ENCODE measurements around the gene ITIH3. TPM values are rescaled to one million over a fixed set of nuclear protein-coding genes. Genes with fewer than 3 reads are reported as not detected.

Gene ITIH3
- total RNA-seq, 1 experiment from 2014 or later: not detected

DNA sequence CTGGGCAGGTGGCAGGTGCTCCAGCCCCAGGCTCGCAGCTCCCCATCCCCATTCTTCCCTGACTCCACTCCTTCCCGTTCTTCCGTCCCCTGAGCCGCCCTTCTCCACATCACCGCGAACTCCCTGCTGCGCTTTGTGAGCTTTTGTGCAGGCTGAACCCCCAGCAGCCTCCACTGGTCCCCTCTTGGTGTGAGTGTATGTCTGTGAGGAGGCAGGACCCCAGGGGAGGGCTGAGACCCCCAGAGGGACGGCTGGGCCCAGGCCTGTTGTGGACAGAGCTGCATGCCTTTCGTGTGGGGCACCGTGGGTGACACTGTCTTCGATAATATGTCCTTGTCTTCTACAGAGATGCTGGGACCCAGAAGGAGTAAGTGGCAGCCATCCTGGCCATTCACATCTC is 7.3 kb upstream of the ITIH3 start:
- TF ChIP-seq, protein P1, sequence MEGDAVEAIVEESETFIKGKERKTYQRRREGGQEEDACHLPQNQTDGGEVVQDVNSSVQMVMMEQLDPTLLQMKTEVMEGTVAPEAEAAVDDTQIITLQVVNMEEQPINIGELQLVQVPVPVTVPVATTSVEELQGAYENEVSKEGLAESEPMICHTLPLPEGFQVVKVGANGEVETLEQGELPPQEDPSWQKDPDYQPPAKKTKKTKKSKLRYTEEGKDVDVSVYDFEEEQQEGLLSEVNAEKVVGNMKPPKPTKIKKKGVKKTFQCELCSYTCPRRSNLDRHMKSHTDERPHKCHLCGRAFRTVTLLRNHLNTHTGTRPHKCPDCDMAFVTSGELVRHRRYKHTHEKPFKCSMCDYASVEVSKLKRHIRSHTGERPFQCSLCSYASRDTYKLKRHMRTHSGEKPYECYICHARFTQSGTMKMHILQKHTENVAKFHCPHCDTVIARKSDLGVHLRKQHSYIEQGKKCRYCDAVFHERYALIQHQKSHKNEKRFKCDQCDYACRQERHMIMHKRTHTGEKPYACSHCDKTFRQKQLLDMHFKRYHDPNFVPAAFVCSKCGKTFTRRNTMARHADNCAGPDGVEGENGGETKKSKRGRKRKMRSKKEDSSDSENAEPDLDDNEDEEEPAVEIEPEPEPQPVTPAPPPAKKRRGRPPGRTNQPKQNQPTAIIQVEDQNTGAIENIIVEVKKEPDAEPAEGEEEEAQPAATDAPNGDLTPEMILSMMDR (conservative IDR thresholded peaks at IDR 0.05; ENCODE audit: low read depth, low read length): no peak
- TF ChIP-seq EZH2 (IDR thresholded peaks at IDR 0.05; ENCODE audit: borderline replicate concordance, low read depth, low read length, poor library complexity, severe bottlenecking): no peak
- CTCF ChIA-PET: no interaction called here
- intact Hi-C loops (cut with micrococcal nuclease; ENCODE audit: unreplicated experiment): no loop called here
- DNase-seq (ENCODE audit: low spot score): no peak
- POLR2A ChIA-PET (ENCODE audit: low non-redundant PET): no interaction called here
- H3K36me3 ChIP-seq (ENCODE audit: insufficient read depth, low read length, poor library complexity, severe bottlenecking): no peaks in the 10 kb centered on the region
- no TSS peak for BruUV-seq (replicated peaks)
- no peaks in the 10 kb centered on the region for H3K9me3 ChIP-seq (ENCODE audit: low read depth, low read length, poor library complexity, severe bottlenecking)
- H3K27ac ChIP-seq (ENCODE audit: low read depth, low read length, poor library complexity, severe bottlenecking): no peak overlapping the region
- no peaks in the 10 kb centered on the region for H3K27me3 ChIP-seq (replicated peaks; ENCODE audit: insufficient read depth, low read depth, low read length, poor library complexity)
- H3K4me3 ChIP-seq (ENCODE audit: low read depth, low read length, poor library complexity, severe bottlenecking): no peak overlapping the region
- H3K4me1 ChIP-seq (ENCODE audit: insufficient read depth, low read length, poor library complexity, severe bottlenecking): no peaks in the 10 kb centered on the region

DNA sequence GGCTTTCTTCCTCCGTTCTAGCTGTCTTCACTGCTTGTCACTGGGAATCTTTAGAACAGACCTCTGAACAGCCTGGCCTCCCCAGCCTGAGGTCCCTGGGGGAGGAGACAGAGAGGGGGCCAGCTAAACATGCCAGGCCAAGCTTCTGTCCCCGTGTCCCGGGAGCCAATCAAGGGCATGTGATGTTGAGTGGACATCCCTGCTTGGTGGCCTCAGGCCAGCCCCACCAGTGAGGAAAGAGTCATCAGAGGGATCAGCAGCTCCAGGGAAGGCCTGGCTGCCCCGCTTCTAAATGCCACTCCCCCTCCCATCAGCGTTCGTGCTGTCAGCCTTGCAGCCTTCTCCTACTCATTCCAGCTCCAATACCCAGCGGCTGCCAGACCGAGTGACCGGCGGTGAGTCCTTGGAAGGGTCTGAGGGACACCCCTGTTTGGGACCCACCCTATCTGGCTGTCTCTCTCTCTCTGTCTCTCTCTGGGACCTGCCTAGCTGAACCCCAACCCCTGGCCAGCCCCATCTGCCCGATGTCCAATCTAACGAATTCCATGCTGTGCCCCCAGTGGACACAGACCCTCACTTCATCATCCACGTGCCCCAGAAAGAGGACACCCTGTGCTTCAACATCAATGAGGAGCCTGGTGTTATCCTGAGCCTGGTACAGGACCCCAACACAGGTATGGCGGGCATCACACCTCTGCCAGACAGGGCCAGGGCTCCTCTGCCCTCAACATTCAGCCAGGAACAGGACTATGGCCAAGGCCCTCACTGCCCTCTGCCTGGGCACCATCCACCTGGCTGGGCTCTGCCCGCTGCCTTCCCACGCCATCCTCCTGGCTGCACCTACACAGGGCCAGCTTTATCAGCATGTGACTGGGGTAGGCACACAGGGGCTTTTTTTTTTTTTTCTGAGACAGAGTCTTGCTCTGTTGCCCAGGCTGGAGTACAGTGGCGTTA is 6.6 kb upstream of the ITIH3 start:
- no peaks in the 10 kb centered on the region for H3K27me3 ChIP-seq (replicated peaks; ENCODE audit: insufficient read depth, low read depth, low read length, poor library complexity)
- no peak overlapping the region for H3K4me3 ChIP-seq (ENCODE audit: low read depth, low read length, poor library complexity, severe bottlenecking)
- no peaks in the 10 kb centered on the region for H3K36me3 ChIP-seq (ENCODE audit: insufficient read depth, low read length, poor library complexity, severe bottlenecking)
- CTCF ChIA-PET: no interaction called here
- H3K27ac ChIP-seq (ENCODE audit: low read depth, low read length, poor library complexity, severe bottlenecking): no peak overlapping the region
- BruUV-seq (replicated peaks): no TSS peak
- no peaks in the 10 kb centered on the region for H3K9me3 ChIP-seq (ENCODE audit: low read depth, low read length, poor library complexity, severe bottlenecking)
- intact Hi-C loops (cut with micrococcal nuclease; ENCODE audit: unreplicated experiment): no loop called here
- TF ChIP-seq EZH2 (IDR thresholded peaks at IDR 0.05; ENCODE audit: borderline replicate concordance, low read depth, low read length, poor library complexity, severe bottlenecking): no peak
- TF ChIP-seq, protein P1 (conservative IDR thresholded peaks at IDR 0.05; ENCODE audit: low read depth, low read length): no peak
- DNase-seq (ENCODE audit: low spot score): no peak
- POLR2A ChIA-PET (ENCODE audit: low non-redundant PET): no interaction called here
- no peaks in the 10 kb centered on the region for H3K4me1 ChIP-seq (ENCODE audit: insufficient read depth, low read length, poor library complexity, severe bottlenecking)

DNA sequence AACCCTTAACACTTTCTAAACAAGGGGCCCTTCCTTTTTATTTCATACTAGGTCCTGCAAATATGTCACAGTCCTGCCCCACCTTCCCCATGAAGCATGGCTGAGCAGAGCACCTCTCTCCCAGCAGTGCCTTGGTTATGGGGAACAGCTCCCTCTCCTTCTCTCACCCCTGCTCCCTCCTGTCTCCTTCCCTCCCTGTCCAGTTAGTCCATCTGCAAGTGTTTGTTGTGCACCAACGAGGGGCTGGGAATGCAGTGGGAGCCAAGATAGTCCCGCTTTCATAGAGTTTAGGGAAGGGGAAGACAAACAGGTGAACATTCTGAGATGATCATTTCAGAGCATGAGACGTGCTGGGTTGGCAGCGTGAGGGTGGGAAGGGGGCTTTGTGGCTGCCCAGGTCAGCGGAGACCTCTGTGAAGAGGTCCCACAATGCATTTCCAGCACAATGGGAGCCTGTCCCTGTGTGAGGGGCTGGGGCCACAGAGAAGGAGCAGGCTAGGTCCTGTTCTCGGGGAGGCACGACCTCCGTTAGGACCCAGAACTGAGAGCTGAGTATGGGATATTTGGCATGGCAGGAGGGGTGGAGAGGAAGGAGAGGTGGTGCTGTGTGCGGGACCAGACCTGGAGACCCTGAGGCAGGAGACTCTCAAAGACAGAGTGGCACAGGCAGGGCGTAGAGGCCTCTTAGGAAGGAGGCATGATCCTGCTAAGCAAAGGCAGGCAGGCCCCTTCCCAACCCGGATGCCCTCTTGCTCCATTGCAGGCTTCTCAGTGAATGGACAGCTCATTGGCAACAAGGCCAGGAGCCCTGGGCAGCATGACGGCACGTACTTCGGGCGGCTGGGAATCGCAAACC is 5.5 kb upstream of the ITIH3 start:
- H3K27me3 ChIP-seq (replicated peaks; ENCODE audit: insufficient read depth, low read depth, low read length, poor library complexity): no peaks in the 10 kb centered on the region
- POLR2A ChIA-PET (ENCODE audit: low non-redundant PET): no interaction called here
- H3K27ac ChIP-seq (ENCODE audit: low read depth, low read length, poor library complexity, severe bottlenecking): no peak overlapping the region
- no peak for DNase-seq (ENCODE audit: low spot score)
- no peak overlapping the region for H3K4me3 ChIP-seq (ENCODE audit: low read depth, low read length, poor library complexity, severe bottlenecking)
- BruUV-seq (replicated peaks): no TSS peak
- no peaks in the 10 kb centered on the region for H3K36me3 ChIP-seq (ENCODE audit: insufficient read depth, low read length, poor library complexity, severe bottlenecking)
- CTCF ChIA-PET: no interaction called here
- TF ChIP-seq, protein P1 (conservative IDR thresholded peaks at IDR 0.05; ENCODE audit: low read depth, low read length): no peak
- TF ChIP-seq EZH2 (IDR thresholded peaks at IDR 0.05; ENCODE audit: borderline replicate concordance, low read depth, low read length, poor library complexity, severe bottlenecking): no peak
- no peaks in the 10 kb centered on the region for H3K9me3 ChIP-seq (ENCODE audit: low read depth, low read length, poor library complexity, severe bottlenecking)
- intact Hi-C loops (cut with micrococcal nuclease; ENCODE audit: unreplicated experiment): no loop called here
- H3K4me1 ChIP-seq (ENCODE audit: insufficient read depth, low read length, poor library complexity, severe bottlenecking): no peaks in the 10 kb centered on the region

All from A673 (cell line).